HUDEP-2 (cell line): ENCODE results near the gene PTPRN2.
"Not testable (repeated sequence)": the region's sequence is repeated elsewhere in the genome, so short reads cannot be mapped to it uniquely, and the experiment has no call there.

ENCODE experiments used
- DNase-seq, 76 experiments: peaks; one replicate each; lab custom pipeline; 2025; ENCODE audit not compliant: unreplicated experiment in 76 of 76; lab: John Stamatoyannopoulos, UW

PTPRN2 gene

DNA sequence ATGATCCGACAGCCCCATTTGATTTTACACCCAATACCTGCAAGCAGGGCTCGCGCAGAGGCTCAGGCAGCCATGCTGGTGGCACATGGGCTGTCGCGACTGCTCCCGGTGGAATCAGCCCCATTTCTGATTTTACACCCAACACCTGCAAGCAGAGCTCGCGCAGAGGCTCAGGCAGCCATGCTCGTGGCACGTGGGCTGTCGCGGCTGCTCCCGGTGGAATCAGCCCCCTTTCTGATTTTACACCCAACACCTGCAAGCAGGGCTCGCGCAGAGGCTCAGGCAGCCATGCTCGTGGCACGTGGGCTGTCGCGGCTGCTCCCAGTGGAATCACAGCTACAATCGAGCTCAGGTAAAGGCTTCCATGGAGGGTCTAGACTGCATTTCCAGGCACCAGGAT lies 244.1 kb downstream of the PTPRN2 start:
- DNase-seq = no peak

DNA sequence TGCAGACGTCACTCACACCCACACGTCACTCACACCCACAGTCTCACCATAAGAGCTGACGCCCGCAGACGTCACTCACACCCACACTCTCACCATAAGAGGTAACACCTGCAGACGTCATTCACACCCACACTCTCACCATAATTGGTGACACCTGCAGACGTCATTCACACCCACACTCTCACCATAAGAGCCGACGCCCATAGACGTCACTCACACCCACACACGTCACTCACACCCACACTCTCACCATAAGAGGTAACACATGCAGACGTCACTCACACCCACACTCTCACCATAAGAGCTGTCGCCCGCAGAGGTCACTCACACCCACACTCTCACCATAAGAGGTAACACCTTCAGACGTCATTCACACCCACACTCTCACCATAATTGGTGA lies 246.5 kb downstream of the PTPRN2 start:
- DNase-seq = not testable (repeated sequence)

DNA sequence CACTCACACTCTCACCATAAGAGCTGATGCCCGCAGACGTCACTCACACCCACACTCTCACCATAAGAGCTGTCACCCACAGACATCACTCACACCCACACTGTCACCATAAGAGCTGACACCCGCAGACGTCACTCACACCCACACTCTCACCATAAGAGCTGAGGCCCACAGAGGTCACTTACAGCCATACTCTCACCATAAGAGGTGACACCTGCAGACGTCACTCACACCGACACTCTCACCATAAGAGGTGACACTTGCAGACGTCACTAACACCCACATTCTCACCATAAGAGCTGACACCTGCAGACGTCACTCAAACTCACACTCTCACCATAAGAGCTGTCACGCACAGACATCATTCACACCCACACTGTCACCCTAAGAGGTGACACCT lies 250.7 kb downstream of the PTPRN2 start:
- not testable (repeated sequence) for DNase-seq

- DNase-seq = not testable (repeated sequence)
These were observed 255.1 kb downstream of the PTPRN2 start for GRCh38 chr7:158332516-158332915.

- not testable (repeated sequence) for DNase-seq
These were observed 255.7 kb downstream of the PTPRN2 start for GRCh38 chr7:158331826-158332450.

GRCh38 chr7:158329686-158330085 lies 257.9 kb downstream of the PTPRN2 start:
- no peak for DNase-seq

DNA sequence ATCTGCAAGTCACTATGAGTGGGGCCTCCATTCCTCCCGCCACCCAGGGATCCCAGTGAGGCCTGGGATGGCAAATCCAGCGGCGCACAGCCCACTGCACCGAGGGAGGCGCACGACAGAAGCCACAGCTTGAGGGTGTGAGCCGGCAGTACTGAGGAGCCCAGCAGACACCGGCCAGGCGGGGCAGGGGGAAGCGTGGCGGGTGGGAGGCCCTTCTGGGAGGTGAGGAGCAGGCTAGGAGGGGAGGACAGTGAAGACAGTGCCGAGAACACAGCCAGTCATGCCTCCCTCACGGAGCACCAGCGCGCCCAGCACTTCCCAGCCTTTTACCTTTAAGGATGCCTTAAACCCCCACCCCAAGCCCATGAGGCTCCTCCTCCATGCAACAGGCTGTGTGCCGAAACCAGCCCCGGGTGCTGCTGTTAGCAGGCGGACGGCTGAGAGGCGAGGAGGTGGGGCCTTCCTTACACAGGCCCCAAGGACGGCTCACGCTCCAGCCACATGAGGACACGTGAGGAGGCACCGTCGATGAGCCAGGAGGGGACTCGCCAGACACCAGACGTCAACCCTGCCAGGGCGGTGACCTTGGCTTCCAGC lies 258.5 kb downstream of the PTPRN2 start:
- DNase-seq = no peak

DNA sequence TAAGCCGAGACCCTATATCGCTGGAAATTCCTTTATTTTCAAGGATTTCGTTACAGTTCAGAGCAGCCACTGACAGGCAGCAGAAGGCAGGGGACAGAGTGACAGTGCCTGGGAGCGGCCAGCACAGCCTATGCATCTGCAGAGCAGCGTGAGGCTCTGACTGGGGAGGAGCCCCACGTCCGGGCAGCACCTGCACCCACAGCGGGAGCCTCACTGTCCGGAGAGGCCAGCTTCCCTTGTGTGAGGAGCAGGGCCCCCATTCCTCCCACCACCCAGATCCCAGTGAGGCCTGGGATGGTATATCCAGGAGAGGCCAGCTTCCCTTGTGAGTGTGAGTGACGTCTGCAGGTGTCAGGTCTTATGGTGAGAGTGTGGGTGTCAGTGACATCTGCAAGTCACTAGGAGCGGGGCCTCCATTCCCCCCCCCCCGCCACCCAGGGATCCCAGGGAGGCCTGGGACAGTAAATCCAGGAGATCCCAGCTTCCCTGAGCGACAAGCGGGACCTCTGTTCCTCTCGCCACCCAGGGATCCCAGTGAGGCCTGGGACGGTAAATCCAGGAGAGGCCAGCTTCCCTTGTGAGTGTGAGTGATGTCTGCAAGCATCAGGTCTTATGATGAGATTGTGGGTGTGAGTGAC lies 259.1 kb downstream of the PTPRN2 start:
- no peak for DNase-seq

- DNase-seq = no peak
These were observed 259.9 kb downstream of the PTPRN2 start for GRCh38 chr7:158327571-158328180.

DNA sequence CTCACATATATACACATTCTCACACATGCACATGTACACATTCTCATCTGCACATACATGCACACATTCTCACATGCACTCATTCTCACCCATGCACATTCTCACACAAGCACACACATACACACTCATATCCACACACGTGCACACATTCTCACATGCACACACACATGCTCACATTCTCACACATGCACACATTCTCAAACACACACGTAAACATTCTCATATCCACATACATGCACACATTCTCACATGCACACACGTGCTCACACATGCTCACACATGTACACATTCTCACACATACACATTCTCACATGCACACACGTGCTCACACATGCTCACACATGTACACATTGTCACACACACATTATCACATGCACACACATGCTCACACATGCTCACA lies 260.6 kb downstream of the PTPRN2 start:
- DNase-seq = no peak

- no peak for DNase-seq
These were observed 261.9 kb downstream of the PTPRN2 start for GRCh38 chr7:158325530-158326381.

- no peak for DNase-seq
These were observed 262.9 kb downstream of the PTPRN2 start for GRCh38 chr7:158324397-158325360.

GRCh38 chr7:158323741-158324396 lies 263.8 kb downstream of the PTPRN2 start:
- no peak for DNase-seq

- no peak for DNase-seq
These were observed 264.8 kb downstream of the PTPRN2 start for GRCh38 chr7:158322616-158323530.

DNA sequence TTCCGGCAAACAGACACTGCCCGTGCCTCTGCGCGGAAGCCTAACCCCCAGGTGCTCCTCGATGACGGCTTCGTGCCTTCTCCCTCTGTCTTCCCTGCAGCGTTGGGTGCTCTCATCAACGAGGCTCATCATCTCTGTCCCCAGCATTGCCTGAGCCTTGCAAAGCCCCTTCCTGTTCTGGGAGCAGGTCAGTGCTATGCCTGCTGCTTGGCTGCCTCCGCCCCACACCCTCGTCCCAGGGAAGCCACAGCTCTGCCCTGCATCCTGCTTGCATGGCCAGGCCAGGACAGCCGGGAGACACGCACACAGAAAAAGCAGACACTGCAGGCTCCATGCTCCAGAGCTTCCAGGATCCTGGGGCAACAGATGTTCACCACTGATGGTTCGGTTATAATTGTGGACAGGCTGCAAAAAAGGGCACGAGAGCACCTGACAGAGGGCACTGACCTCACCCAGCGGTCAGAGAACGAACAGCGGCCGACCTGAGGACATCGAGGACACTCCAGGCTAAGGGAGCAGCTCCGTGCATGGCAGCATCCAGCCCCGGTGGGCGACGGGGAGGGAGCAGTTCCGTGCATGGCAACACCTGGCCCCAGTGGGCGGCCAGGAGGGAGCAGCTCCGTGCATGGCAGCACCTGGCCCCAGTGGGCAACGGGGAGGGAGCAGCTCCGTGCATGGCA lies 265.5 kb downstream of the PTPRN2 start:
- DNase-seq = no peak

DNA sequence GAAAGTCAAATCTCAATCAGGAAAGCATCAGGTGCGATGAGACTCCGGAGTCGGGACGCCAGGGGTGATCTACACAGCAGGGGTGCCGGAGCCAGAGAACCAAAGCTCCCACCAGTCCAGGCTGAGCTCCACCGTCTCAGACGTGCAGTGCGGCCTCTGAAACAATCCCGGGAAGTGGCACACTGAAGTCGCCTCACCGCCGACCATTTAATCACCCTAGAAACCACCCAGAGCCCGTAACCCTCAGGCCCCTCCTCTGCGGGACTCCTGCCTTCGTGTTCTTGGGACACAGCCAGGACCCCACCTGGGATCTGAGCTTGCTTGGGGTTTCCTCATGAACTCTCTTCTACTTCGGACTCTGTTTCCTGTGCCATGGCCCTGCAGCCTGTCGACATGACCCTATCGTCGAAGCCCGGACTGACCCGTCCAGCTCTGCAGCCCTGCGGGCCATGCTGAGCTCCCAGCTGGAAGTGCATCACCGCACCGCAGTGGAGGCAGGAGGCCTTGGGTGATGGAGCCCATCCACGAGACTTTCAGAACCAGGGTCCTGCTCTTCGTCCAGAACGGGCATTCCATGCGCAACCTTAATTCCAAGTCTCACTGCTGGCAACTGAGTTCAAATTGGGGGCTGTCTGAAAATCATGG lies 266.4 kb downstream of the PTPRN2 start:
- DNase-seq = no peak

DNA sequence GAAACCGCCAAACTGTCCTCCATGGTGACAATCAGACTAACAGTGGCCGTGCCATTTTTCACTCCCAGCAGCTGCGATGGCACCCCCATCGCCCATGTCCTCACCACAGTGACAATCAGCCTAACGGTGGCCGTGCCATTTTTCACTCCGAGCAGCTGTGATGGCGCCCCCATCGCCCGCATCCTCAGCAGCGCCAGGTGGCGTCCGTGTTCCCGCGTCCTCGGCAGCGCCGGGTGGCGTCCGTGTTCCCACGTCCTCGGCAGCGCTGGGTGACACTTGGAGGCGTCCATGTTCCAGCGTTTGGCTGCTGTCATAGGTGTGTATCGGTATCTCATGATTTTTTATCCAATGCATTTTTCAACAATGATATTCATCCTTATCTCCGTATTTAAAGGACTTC lies 267.3 kb downstream of the PTPRN2 start:
- DNase-seq = no peak
